Liver (tissue), 9 donors: ENCODE data around the gene RAD51B. TPM values are rescaled to one million over a fixed set of nuclear protein-coding genes. Genes with fewer than 3 reads are reported as not detected.

Experiments used
- DNase-seq: peaks from one replicate; pipeline ENCODE4 v3.0.0-alpha.2; 2017; ENCODE audit warnings: low spot score
- H3K27ac ChIP-seq, 2 donors: one replicate each; pipeline ENCODE4 v1.7.0; 2013; ENCODE audit warnings: inconsistent platforms in 2 of 2, low read length in 2 of 2, control low read depth in 1 of 2, low read depth in 1 of 2, mild to moderate bottlenecking in 1 of 2
- H3K27me3 ChIP-seq, 4 donors: one replicate each; pipeline versions ENCODE4 v1.6.1 to v1.7.0; 2013; ENCODE audit warnings: low read length in 3 of 4, inconsistent platforms in 1 of 4, mild to moderate bottlenecking in 1 of 4, moderate library complexity in 1 of 4; ENCODE audit not compliant: control insufficient read depth in 4 of 4, insufficient read depth in 4 of 4
- H3K36me3 ChIP-seq, 4 donors: one replicate each; pipeline versions ENCODE4 v1.6.1 to v1.7.0; 2013; ENCODE audit warnings: low read length in 3 of 4, mild to moderate bottlenecking in 3 of 4, low read depth in 1 of 4, moderate library complexity in 1 of 4; ENCODE audit not compliant: control insufficient read depth in 4 of 4, insufficient read depth in 3 of 4
- H3K4me1 ChIP-seq, 4 donors: one replicate each; pipeline versions ENCODE4 v1.6.1 to v1.7.0; 2013; ENCODE audit warnings: low read length in 3 of 4, mild to moderate bottlenecking in 3 of 4, moderate library complexity in 1 of 4; ENCODE audit not compliant: control insufficient read depth in 4 of 4, insufficient read depth in 4 of 4
- H3K4me3 ChIP-seq, 3 donors: one replicate each; pipeline versions ENCODE4 v1.6.1 to v1.7.0; 2013; ENCODE audit warnings: low read length in 3 of 3, control low read depth in 1 of 3, low read depth in 1 of 3, mild to moderate bottlenecking in 1 of 3
- H3K9ac ChIP-seq, 2 donors: one replicate each; pipeline ENCODE4 v1.7.0; 2013; ENCODE audit warnings: low read length in 2 of 2, mild to moderate bottlenecking in 2 of 2, moderate library complexity in 2 of 2, control low read depth in 1 of 2, low read depth in 1 of 2
- H3K9me3 ChIP-seq, 4 donors: one replicate each; pipeline versions ENCODE4 v1.6.1 to v1.7.0; 2013; ENCODE audit warnings: low read length in 3 of 4; ENCODE audit not compliant: control insufficient read depth in 4 of 4
- EGR1 ChIP-seq, 2 donors: IDR thresholded peaks; 2 replicates each; pipeline ENCODE4 v1.6.1; 2016 to 2018; ENCODE audit warnings: antibody characterized with exemption in 2 of 2, low read depth in 2 of 2
- FOXA1 ChIP-seq: IDR thresholded peaks from 2 replicates; pipeline ENCODE4 v1.6.1; 2016; ENCODE audit warnings: antibody characterized with exemption
- FOXA2 ChIP-seq: IDR thresholded peaks from 2 replicates; pipeline ENCODE4 v1.6.1; 2016; ENCODE audit warnings: antibody characterized with exemption
- HNF4A ChIP-seq, 2 donors: conservative IDR thresholded peaks; 2 replicates each; pipeline ENCODE4 v1.6.1; 2016; ENCODE audit warnings: antibody characterized with exemption in 2 of 2, mild to moderate bottlenecking in 2 of 2
- JUND ChIP-seq, 2 donors: IDR thresholded peaks; 2 replicates each; pipeline ENCODE4 v1.6.1; 2016; ENCODE audit warnings: antibody characterized with exemption in 2 of 2
- NR2F2 ChIP-seq: IDR thresholded peaks from 2 replicates; pipeline ENCODE4 v1.6.1; 2016; ENCODE audit warnings: antibody characterized with exemption
- RAD21 ChIP-seq, 2 donors: IDR thresholded peaks; 2 replicates each; pipeline ENCODE4 v1.6.1; 2016; ENCODE audit warnings: antibody characterized with exemption in 2 of 2, mild to moderate bottlenecking in 2 of 2
- RXRA ChIP-seq, 2 donors: IDR thresholded peaks; 2 replicates each; pipeline ENCODE4 v1.6.1; 2017 to 2018; ENCODE audit warnings: antibody characterized with exemption in 2 of 2, mild to moderate bottlenecking in 1 of 2
- SP1 ChIP-seq: IDR thresholded peaks from 2 replicates; pipeline ENCODE4 v1.6.1; 2018; ENCODE audit warnings: antibody characterized with exemption, mild to moderate bottlenecking
- TAF1 ChIP-seq: conservative IDR thresholded peaks from 2 replicates; pipeline ENCODE4 v1.6.1; 2016; ENCODE audit warnings: antibody characterized with exemption, mild to moderate bottlenecking
- YY1 ChIP-seq: IDR thresholded peaks from 2 replicates; pipeline ENCODE4 v1.6.1; 2016; ENCODE audit warnings: antibody characterized with exemption, mild to moderate bottlenecking
- WGBS: extraction: QIAGEN DNeasy Blood & Tissue Kit; methylation state at CpG from one replicate; pipeline ENCODE4 v1.1.7; 2013; 5-methylcytosine and 5-hydroxymethylcytosine counted together
- polyA plus RNA-seq, 2 donors: library from polyadenylated mRNA; stranded (reverse) in 1 of 2; unstranded in 1 of 2; fragments of 200-250 nt in 1 of 2; fragments of >200 nt in 1 of 2; fragmentation: Nextera tagmentation in 1 of 2; extraction: Ambion mirVana in 1 of 2; gene quantifications; one replicate each; pipeline versions ENCODE4 v1.2.1 to v1.2.3, GENCODE V29; 2013 to 2015
- total RNA-seq, 2 donors: library from RNA; depleted of rRNA; stranded (reverse); fragments of >200 nt; gene quantifications; one replicate each; pipeline ENCODE4 v1.2.3, GENCODE V29; 2014
- TF ChIP-seq, protein P1 (sequence below): IDR thresholded peaks from 2 replicates; pipeline ENCODE4 v1.6.1; 2016; ENCODE audit warnings: antibody characterized with exemption
- TF ChIP-seq, protein P2 (sequence below): fragments of 150-350 bp; IDR thresholded peaks from 2 replicates; pipeline ENCODE4 v1.5.1; 2017; ENCODE audit warnings: improper control_type of control experiment, low read depth, low read length; ENCODE audit not compliant: missing input control
- TF ChIP-seq, protein P3 (sequence below): IDR thresholded peaks from 2 replicates; pipeline ENCODE4 v1.6.1; 2016; ENCODE audit warnings: antibody characterized with exemption, mild to moderate bottlenecking
- TF ChIP-seq, protein P4 (sequence below): IDR thresholded peaks from 2 replicates; pipeline ENCODE4 v1.6.1; 2016; ENCODE audit warnings: antibody characterized with exemption
- donor health status: healthy.
- donor health status: healthy.
- donor health status: healthy.
- donor health status: healthy.
- donor health status: healthy.

Gene RAD51B
- total and polyA plus RNA-seq, 4 donors: 0.81 to 12.9 (median 2.4) TPM

DNA sequence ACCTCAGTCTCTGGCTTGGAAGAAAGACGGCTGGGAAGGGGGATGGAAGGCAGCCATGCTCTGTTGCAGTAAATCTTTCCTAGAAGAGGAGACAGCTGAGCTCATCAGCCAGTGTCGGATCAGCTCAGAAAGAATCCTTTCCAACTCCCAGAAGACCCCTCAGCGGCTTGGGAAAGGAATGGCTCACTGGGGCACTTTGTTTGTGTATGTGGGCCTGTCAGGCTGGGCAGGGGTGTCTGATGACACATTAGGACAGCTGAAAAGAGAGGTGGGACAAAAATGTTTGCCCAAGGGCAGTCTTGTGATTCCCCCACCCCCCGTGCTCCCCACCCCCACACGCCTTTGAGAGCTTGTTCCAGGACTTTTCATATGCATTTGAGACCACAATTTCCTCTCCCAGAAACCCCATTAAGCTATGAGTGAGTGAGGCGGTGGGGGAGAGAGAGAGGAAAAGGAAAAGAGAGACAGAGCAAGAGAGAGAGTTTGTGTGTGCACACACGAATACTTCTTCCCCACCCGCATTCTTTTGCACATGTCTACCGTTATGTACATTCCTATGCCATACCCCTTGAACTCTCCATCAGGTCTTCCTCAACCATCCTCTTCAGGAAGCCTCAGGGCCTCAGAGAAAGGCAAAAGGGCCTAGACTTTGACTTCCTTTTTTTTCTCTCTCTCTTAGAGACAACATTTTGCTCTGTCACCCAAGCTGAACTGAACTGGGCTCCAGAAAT lies 774.4 kb downstream of the RAD51B start:
- Histone ChIP-seq H3K36me3 (no peaks in the 10 kb centered on the region), H3K27me3 (no peaks in the 10 kb centered on the region), H3K27ac (no peak overlapping the region), H3K9ac (no peak overlapping the region), H3K9me3 (no peaks in the 10 kb centered on the region), H3K4me1 (no peaks in the 10 kb centered on the region), H3K4me3 (no peak overlapping the region)
- WGBS: 84% methylated on average over 9 of the region's 9 CpGs
- DNase-seq: no peak
- TF ChIP-seq FOXA1 (no peak), RXRA (IDR thresholded peaks at IDR 0.05) (no peak), JUND (IDR thresholded peaks at IDR 0.05) (no peak), YY1 (no peak), EGR1 (IDR thresholded peaks at IDR 0.05; ENCODE audit: low read depth in 2 of 2) (no peak), FOXA2 (no peak), SP1 (no peak), NR2F2 (no peak), TAF1 (no peak)
- TF ChIP-seq, protein P1, sequence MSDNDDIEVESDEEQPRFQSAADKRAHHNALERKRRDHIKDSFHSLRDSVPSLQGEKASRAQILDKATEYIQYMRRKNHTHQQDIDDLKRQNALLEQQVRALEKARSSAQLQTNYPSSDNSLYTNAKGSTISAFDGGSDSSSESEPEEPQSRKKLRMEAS: no peak
- TF ChIP-seq, protein P2, sequence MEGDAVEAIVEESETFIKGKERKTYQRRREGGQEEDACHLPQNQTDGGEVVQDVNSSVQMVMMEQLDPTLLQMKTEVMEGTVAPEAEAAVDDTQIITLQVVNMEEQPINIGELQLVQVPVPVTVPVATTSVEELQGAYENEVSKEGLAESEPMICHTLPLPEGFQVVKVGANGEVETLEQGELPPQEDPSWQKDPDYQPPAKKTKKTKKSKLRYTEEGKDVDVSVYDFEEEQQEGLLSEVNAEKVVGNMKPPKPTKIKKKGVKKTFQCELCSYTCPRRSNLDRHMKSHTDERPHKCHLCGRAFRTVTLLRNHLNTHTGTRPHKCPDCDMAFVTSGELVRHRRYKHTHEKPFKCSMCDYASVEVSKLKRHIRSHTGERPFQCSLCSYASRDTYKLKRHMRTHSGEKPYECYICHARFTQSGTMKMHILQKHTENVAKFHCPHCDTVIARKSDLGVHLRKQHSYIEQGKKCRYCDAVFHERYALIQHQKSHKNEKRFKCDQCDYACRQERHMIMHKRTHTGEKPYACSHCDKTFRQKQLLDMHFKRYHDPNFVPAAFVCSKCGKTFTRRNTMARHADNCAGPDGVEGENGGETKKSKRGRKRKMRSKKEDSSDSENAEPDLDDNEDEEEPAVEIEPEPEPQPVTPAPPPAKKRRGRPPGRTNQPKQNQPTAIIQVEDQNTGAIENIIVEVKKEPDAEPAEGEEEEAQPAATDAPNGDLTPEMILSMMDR: no peak
- TF ChIP-seq, protein P3, sequence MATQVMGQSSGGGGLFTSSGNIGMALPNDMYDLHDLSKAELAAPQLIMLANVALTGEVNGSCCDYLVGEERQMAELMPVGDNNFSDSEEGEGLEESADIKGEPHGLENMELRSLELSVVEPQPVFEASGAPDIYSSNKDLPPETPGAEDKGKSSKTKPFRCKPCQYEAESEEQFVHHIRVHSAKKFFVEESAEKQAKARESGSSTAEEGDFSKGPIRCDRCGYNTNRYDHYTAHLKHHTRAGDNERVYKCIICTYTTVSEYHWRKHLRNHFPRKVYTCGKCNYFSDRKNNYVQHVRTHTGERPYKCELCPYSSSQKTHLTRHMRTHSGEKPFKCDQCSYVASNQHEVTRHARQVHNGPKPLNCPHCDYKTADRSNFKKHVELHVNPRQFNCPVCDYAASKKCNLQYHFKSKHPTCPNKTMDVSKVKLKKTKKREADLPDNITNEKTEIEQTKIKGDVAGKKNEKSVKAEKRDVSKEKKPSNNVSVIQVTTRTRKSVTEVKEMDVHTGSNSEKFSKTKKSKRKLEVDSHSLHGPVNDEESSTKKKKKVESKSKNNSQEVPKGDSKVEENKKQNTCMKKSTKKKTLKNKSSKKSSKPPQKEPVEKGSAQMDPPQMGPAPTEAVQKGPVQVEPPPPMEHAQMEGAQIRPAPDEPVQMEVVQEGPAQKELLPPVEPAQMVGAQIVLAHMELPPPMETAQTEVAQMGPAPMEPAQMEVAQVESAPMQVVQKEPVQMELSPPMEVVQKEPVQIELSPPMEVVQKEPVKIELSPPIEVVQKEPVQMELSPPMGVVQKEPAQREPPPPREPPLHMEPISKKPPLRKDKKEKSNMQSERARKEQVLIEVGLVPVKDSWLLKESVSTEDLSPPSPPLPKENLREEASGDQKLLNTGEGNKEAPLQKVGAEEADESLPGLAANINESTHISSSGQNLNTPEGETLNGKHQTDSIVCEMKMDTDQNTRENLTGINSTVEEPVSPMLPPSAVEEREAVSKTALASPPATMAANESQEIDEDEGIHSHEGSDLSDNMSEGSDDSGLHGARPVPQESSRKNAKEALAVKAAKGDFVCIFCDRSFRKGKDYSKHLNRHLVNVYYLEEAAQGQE: no peak

DNA sequence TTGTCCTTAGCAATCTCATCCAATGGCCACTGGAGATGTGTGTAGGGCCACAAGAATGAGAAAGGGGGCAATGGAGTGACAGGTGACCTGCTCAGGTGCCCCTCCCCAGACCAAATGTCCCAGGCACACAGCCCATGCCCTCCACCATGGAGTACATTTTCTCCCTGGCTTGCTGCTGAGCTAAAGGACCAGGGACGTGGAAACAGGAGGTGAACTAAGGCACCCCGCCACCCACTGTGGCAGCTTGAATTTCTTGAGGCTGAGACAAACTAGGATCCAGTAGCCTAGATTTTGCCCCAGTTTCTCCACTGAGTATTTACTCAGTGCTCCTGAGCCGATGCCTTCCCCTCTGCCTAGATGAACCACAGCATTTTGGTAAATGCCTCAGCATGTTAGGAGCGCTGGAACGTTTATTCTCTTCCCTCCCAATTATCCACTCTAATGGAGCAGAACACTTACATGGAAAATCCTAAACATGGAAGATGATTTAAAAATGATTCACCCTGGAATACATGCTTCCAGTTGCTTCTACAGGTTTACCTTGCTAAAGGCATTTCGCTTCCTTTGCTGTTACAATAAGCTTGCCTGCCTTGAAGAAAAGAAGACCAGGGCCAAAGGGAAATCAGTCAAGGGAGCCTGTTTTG lies 775.3 kb downstream of the RAD51B start:
- no peaks in the 10 kb centered on the region for H3K9me3 ChIP-seq
- DNase-seq: no peak
- no peaks in the 10 kb centered on the region for H3K27me3 ChIP-seq
- no peak overlapping the region for H3K27ac ChIP-seq
- H3K4me1 ChIP-seq: no peaks in the 10 kb centered on the region
- WGBS: 96% methylated on average over 6 of the region's 6 CpGs
- no peak overlapping the region for H3K9ac ChIP-seq
- no peak for TF ChIP-seq HNF4A (conservative IDR thresholded peaks at IDR 0.05)
- TF ChIP-seq EGR1 (IDR thresholded peaks at IDR 0.05; ENCODE audit: low read depth in 2 of 2): no peak
- TF ChIP-seq, protein P4, sequence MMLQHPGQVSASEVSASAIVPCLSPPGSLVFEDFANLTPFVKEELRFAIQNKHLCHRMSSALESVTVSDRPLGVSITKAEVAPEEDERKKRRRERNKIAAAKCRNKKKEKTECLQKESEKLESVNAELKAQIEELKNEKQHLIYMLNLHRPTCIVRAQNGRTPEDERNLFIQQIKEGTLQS: no peak
- no peak for TF ChIP-seq FOXA2
- no peak for TF ChIP-seq RAD21 (IDR thresholded peaks at IDR 0.05)
- no peak for TF ChIP-seq NR2F2
- TF ChIP-seq RXRA (IDR thresholded peaks at IDR 0.05): no peak
- TF ChIP-seq JUND (IDR thresholded peaks at IDR 0.05): no peak
- H3K36me3 ChIP-seq: no peaks in the 10 kb centered on the region
- no peak overlapping the region for H3K4me3 ChIP-seq
